ENCODE results near the gene SNX25.
"Not testable (repeated sequence)": the region's sequence is repeated elsewhere in the genome, so short reads cannot be mapped to it uniquely, and the experiment has no call there.

The SNX25 gene

GRCh38 chr4:185235119-185235842 is 25.9 kb downstream of the SNX25 start:
- no peak for DNase-seq (ENCODE audit: low spot score)

GRCh38 chr4:185235843-185236503 is 26.6 kb downstream of the SNX25 start:
- DNase-seq (ENCODE audit: low spot score): no peak

GRCh38 chr4:185237175-185237574 is 27.8 kb downstream of the SNX25 start:
- DNase-seq (ENCODE audit: low spot score): no peak

GRCh38 chr4:185238215-185238681 is 28.9 kb downstream of the SNX25 start:
- no peak for DNase-seq (ENCODE audit: low spot score)

GRCh38 chr4:185238750-185239149 is 29.4 kb downstream of the SNX25 start:
- no peak for DNase-seq (ENCODE audit: low spot score)

GRCh38 chr4:185240486-185240885 is 31.1 kb downstream of the SNX25 start:
- not testable (repeated sequence) for DNase-seq (ENCODE audit: low spot score)

- no peak for DNase-seq (ENCODE audit: low spot score)
Observed at GRCh38 chr4:185242749-185243533, 33.5 kb downstream of the SNX25 start.

GRCh38 chr4:185243879-185244278 is 34.5 kb downstream of the SNX25 start:
- no peak for DNase-seq (ENCODE audit: low spot score)

GRCh38 chr4:185244763-185245162 is 35.4 kb downstream of the SNX25 start:
- no peak for DNase-seq (ENCODE audit: low spot score)

- no peak for DNase-seq (ENCODE audit: low spot score)
Observed at GRCh38 chr4:185246453-185246852, 37.1 kb downstream of the SNX25 start.

GRCh38 chr4:185247151-185247550 is 37.8 kb downstream of the SNX25 start:
- no peak for DNase-seq (ENCODE audit: low spot score)

GRCh38 chr4:185248393-185249039 is 39.1 kb downstream of the SNX25 start:
- DNase-seq (ENCODE audit: low spot score): no peak

- DNase-seq (ENCODE audit: low spot score): no peak
Observed at GRCh38 chr4:185249105-185249504, 39.7 kb downstream of the SNX25 start.

- DNase-seq (ENCODE audit: low spot score): no peak
Observed at GRCh38 chr4:185254434-185254833, 45.0 kb downstream of the SNX25 start.

- DNase-seq (ENCODE audit: low spot score): no peak
Observed at GRCh38 chr4:185255868-185256267, 46.5 kb downstream of the SNX25 start.

GRCh38 chr4:185256446-185256845 is 47.0 kb downstream of the SNX25 start:
- no peak for DNase-seq (ENCODE audit: low spot score)

- DNase-seq (ENCODE audit: low spot score): no peak
Observed at GRCh38 chr4:185257086-185257485, 47.7 kb downstream of the SNX25 start.

- DNase-seq (ENCODE audit: low spot score): no peak
Observed at GRCh38 chr4:185257694-185258093, 48.3 kb downstream of the SNX25 start.

- peak; percentile 28 for DNase-seq (ENCODE audit: low spot score)
Observed at GRCh38 chr4:185258741-185259140, 49.3 kb downstream of the SNX25 start.

GRCh38 chr4:185259719-185260118 is 50.3 kb downstream of the SNX25 start:
- DNase-seq (ENCODE audit: low spot score): no peak

- peak; percentile 50 for DNase-seq (ENCODE audit: low spot score)
Observed at GRCh38 chr4:185261946-185262345, 52.5 kb downstream of the SNX25 start.

GRCh38 chr4:185263419-185263818 is 54.0 kb downstream of the SNX25 start:
- no peak for DNase-seq (ENCODE audit: low spot score)

Measured in cerebellar cortex (tissue), 1 donor.